NOMO-1 treated with DMSO at 0.1 percent for 48 hours (cell line): ENCODE data around the gene ATP8B3.
A peak's percentile ranks its signal among the peaks of the same experiment; 100 is the strongest.

Experiments
- DNase-seq: peaks from one replicate; lab custom pipeline; 2025; ENCODE audit not compliant: unreplicated experiment; lab: John Stamatoyannopoulos, UW

Gene ATP8B3

GRCh38 chr19:1816530-1817298, 4.6 kb upstream of the ATP8B3 start:
- no peak for DNase-seq

GRCh38 chr19:1815605-1816529, 3.8 kb upstream of the ATP8B3 start:
- DNase-seq, result no peak

GRCh38 chr19:1814833-1815604, 2.9 kb upstream of the ATP8B3 start:
- no peak for DNase-seq

GRCh38 chr19:1814391-1814790, 2.3 kb upstream of the ATP8B3 start:
- no peak for DNase-seq

GRCh38 chr19:1813192-1814182, 1.4 kb upstream of the ATP8B3 start:
- no peak for DNase-seq

- peak; percentile 98 for DNase-seq
Observed at GRCh38 chr19:1812426-1813191, 533 bp upstream of the ATP8B3 start.

GRCh38 chr19:1811472-1811894, 593 bp downstream of the ATP8B3 start:
- no peak for DNase-seq

GRCh38 chr19:1810439-1811160, 1.5 kb downstream of the ATP8B3 start:
- DNase-seq, result no peak

GRCh38 chr19:1809678-1810077, 2.4 kb downstream of the ATP8B3 start:
- no peak for DNase-seq

GRCh38 chr19:1808395-1808731, 3.7 kb downstream of the ATP8B3 start:
- DNase-seq, result no peak

GRCh38 chr19:1807695-1808394, 4.2 kb downstream of the ATP8B3 start:
- DNase-seq, result no peak

GRCh38 chr19:1807030-1807694, 4.9 kb downstream of the ATP8B3 start:
- DNase-seq, result no peak

- DNase-seq, result no peak
Observed at GRCh38 chr19:1806184-1807029, 5.7 kb downstream of the ATP8B3 start.

GRCh38 chr19:1805401-1806183, 6.5 kb downstream of the ATP8B3 start:
- DNase-seq, result no peak

GRCh38 chr19:1804858-1805257, 7.2 kb downstream of the ATP8B3 start:
- DNase-seq, result no peak
